Type B pancreatic cell (in vitro differentiated cells): ENCODE measurements around the gene PLCL2. TPM values are rescaled to one million over a fixed set of nuclear protein-coding genes. Genes with fewer than 3 reads are reported as not detected.
"Not testable (repeated sequence)": the region's sequence is repeated elsewhere in the genome, so short reads cannot be mapped to it uniquely, and the experiment has no call there.

Experiments used
- DNase-seq: peaks from one replicate; pipeline ENCODE4 v3.0.0; 2021; ENCODE audit warnings: mixed read lengths; ENCODE audit not compliant: unreplicated experiment; ENCODE audit errors: extremely low spot score
- H3K27ac Mint-ChIP-seq: 2 replicates; pipeline ENCODE4 v1.8.0; 2021; ENCODE audit warnings: mild to moderate bottlenecking, mixed read lengths
- H3K27me3 Mint-ChIP-seq: 2 replicates; pipeline ENCODE4 v1.8.0; 2021; ENCODE audit warnings: mixed read lengths
- H3K36me3 Mint-ChIP-seq: 2 replicates; pipeline ENCODE4 v1.8.0; 2021; ENCODE audit warnings: mixed read lengths
- H3K4me1 Mint-ChIP-seq: one replicate; pipeline ENCODE4 v1.8.0; 2021; ENCODE audit warnings: mixed read lengths; ENCODE audit not compliant: unreplicated experiment
- H3K4me3 Mint-ChIP-seq: 2 replicates; pipeline ENCODE4 v1.8.0; 2021; ENCODE audit warnings: mild to moderate bottlenecking, mixed read lengths
- H3K9me3 Mint-ChIP-seq: 2 replicates; pipeline ENCODE4 v1.8.0; 2021; ENCODE audit warnings: mixed read lengths
- CTCF ChIP-seq: fragments of 200-600 bp; sonication (generic); conservative IDR thresholded peaks from 2 replicates; pipeline ENCODE4 v1.5.0; 2021; ENCODE audit warnings: antibody characterized with exemption, mild to moderate bottlenecking
- total RNA-seq: library from RNA; stranded (reverse); gene quantifications from 2 replicates; pipeline ENCODE4 v1.2.1, GENCODE V29; 2021; ENCODE audit warnings: low replicate concordance

PLCL2 gene
- total RNA-seq, 1 donor from 2014 or later = 10.6 TPM

- Mint-ChIP-seq H3K9me3 (no peaks in the 10 kb centered on the region), H3K4me3 (no peak overlapping the region), H3K4me1 (no peaks in the 10 kb centered on the region), H3K27ac (no peak overlapping the region), H3K36me3 (no peaks in the 10 kb centered on the region), H3K27me3 (no peaks in the 10 kb centered on the region)
- no peak for DNase-seq
- no peak for TF ChIP-seq CTCF
Observed at GRCh38 chr3:17120115-17120514, 235.4 kb downstream of the PLCL2 start.

GRCh38 chr3:17121336-17121735 lies 236.6 kb downstream of the PLCL2 start:
- no peaks in the 10 kb centered on the region for H3K27me3 Mint-ChIP-seq
- no peaks in the 10 kb centered on the region for H3K9me3 Mint-ChIP-seq
- DNase-seq = no peak
- no peak for TF ChIP-seq CTCF
- no peaks in the 10 kb centered on the region for H3K4me1 Mint-ChIP-seq
- H3K4me3 Mint-ChIP-seq = no peak overlapping the region
- H3K27ac Mint-ChIP-seq = no peak overlapping the region
- H3K36me3 Mint-ChIP-seq = no peaks in the 10 kb centered on the region

GRCh38 chr3:17122758-17123157 lies 238.0 kb downstream of the PLCL2 start:
- Mint-ChIP-seq H3K4me1 (no peaks in the 10 kb centered on the region), H3K27ac (no peak overlapping the region), H3K27me3 (no peaks in the 10 kb centered on the region), H3K9me3 (no peaks in the 10 kb centered on the region), H3K36me3 (no peaks in the 10 kb centered on the region), H3K4me3 (no peak overlapping the region)
- no peak for DNase-seq
- TF ChIP-seq CTCF = no peak

- no peaks in the 10 kb centered on the region for H3K27me3 Mint-ChIP-seq
- no peaks in the 10 kb centered on the region for H3K36me3 Mint-ChIP-seq
- no peak overlapping the region for H3K27ac Mint-ChIP-seq
- no peak overlapping the region for H3K4me3 Mint-ChIP-seq
- H3K4me1 Mint-ChIP-seq = no peaks in the 10 kb centered on the region
- TF ChIP-seq CTCF = no peak
- no peaks in the 10 kb centered on the region for H3K9me3 Mint-ChIP-seq
- no peak for DNase-seq
Observed at GRCh38 chr3:17125738-17126442, 241.1 kb downstream of the PLCL2 start.

GRCh38 chr3:17128671-17129070 lies 243.9 kb downstream of the PLCL2 start:
- not testable (repeated sequence) for H3K27ac Mint-ChIP-seq, DNase-seq, H3K4me1 Mint-ChIP-seq, H3K9me3 Mint-ChIP-seq, H3K4me3 Mint-ChIP-seq, H3K36me3 Mint-ChIP-seq, H3K27me3 Mint-ChIP-seq

GRCh38 chr3:17129556-17129955 lies 244.8 kb downstream of the PLCL2 start:
- no peaks in the 10 kb centered on the region for H3K36me3 Mint-ChIP-seq
- no peak for TF ChIP-seq CTCF
- no peak for DNase-seq
- H3K27ac Mint-ChIP-seq = no peak overlapping the region
- no peaks in the 10 kb centered on the region for H3K27me3 Mint-ChIP-seq
- H3K4me3 Mint-ChIP-seq = no peak overlapping the region
- no peaks in the 10 kb centered on the region for H3K4me1 Mint-ChIP-seq
- H3K9me3 Mint-ChIP-seq = no peaks in the 10 kb centered on the region
